NCI-H82 treated with DMSO at 0.1 percent for 48 hours (cell line): ENCODE measurements around the gene ARPC1A.
"Not testable (repeated sequence)": the region's sequence is repeated elsewhere in the genome, so short reads cannot be mapped to it uniquely, and the experiment has no call there.

Source experiments
- DNase-seq: peaks from one replicate; lab custom pipeline; 2025; ENCODE audit not compliant: unreplicated experiment; lab: John Stamatoyannopoulos, UW

ARPC1A gene

GRCh38 chr7:99320371-99320770, 5.3 kb upstream of the ARPC1A start:
- no peak for DNase-seq

DNA sequence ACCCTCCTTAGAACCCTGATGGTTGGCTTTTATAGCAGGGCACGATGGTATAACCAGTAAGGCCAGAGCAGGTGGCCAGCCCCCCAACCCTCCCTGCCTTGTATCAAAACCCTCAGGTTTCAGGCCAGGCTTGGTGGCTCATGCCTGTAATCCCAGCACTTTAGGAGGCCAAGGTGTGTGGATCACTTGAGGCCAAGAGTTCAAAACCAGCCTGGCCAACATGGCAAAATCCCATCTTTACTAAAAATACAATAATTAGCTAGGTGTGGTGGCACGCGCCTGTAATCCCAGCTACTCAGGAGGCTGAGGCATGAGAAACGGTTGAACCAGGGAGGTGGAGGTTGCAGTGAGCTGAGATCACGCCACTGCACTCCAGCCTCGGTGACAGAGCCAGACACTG, 3.0 kb upstream of the ARPC1A start:
- not testable (repeated sequence) for DNase-seq

GRCh38 chr7:99324559-99324958, 1.1 kb upstream of the ARPC1A start:
- DNase-seq, result no peak

GRCh38 chr7:99325001-99325493, 651 bp upstream of the ARPC1A start:
- DNase-seq, result no peak

DNA sequence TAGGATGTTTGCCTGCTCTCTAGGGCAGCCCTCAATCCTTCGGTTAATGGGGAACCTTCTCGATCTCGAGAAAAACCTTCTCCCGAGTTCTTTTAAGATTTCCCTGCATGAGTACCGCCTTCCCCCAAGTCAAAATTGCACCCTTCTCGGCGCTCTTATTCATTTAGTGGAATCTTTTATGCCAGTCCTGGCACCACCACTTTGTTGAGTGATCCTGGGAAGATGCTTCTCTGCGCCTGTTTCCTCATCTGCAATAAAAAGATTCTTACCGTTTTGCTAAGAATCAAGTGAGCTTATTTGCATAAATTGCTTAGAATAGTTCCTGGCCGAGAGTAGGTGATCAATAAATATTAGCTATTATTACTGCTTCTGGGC, 697 bp downstream of the ARPC1A start:
- DNase-seq, result no peak

GRCh38 chr7:99330314-99330961, 4.7 kb downstream of the ARPC1A start:
- not testable (repeated sequence) for DNase-seq

DNA sequence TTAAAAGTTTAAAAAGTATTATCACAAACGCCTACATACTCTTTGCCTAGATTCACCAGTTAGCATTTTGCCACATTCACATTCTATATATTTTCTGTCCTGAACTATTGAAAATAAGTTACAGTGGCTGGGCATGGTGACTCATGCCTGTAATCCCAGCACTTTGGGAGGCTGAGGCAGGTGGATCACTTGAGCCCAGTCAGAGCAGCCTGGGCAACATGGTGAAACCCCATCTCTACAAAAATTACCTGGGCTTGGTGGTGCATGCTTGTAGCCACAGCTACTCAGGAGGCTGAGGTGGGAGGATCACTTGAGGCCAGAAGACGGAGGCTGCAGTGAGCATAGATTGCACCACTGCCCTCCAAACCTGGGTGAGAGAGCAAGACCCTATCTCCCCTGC, 5.3 kb downstream of the ARPC1A start:
- DNase-seq, result no peak

DNA sequence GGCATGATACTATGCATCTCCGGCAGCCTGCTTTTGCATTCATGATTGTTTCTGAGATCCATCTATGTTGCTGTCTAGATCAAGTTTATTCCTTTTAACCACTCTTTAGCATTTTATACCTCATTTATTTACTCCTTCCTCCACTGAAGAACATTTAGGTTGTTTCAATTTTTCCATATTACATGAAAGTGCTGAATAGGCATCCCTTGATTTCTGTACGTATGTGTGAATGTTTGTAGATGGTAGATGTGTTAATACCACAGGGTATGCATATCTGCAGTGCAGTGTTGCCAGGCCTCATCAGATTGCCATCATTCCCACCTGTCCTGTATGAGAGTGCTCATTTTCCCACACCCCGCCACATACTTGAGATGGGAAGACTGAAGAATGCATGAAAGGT, 13.9 kb downstream of the ARPC1A start:
- DNase-seq, result no peak

DNA sequence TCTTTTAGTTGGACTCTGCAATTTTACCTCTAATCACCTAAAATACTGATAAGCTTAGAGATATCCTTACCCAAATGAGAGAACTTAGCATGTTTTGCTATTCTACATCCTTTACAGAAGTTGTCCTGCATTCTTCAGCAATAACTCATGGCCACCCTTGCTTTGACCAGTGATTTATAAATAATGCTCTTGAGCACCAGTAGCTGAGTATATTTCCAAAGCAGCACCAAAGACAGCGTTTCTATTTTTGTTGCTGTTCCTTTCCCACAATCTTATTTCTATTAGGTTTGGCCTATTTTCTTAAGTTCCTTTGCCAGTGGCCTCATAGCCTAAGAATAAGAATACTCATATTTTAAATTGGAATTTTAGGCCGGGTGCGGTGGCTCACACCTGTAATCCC, 15.0 kb downstream of the ARPC1A start:
- DNase-seq, result no peak

- DNase-seq, result no peak
These were observed 18.5 kb downstream of the ARPC1A start for GRCh38 chr7:99344061-99344647.

DNA sequence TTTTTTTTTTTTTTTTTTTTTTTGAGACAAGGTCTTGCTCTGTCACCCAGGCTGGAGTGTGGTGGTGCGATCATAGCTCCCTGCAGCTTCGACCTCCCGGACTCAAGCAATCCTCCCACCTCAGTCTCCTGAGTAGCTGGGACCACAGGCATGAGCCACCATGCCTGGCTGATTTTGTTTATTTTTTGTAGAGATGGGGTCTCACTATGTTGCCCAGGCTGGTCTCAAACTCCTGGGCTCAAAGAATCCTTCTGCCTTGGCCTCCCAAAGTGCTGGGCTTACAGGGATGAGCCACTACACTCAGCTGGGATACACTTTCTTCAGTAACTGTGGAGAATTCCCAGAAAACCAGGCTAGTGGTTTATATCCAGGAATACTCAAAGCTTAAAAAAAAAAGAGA, 24.9 kb downstream of the ARPC1A start:
- not testable (repeated sequence) for DNase-seq

GRCh38 chr7:99352247-99352646, 26.5 kb downstream of the ARPC1A start:
- no peak for DNase-seq

DNA sequence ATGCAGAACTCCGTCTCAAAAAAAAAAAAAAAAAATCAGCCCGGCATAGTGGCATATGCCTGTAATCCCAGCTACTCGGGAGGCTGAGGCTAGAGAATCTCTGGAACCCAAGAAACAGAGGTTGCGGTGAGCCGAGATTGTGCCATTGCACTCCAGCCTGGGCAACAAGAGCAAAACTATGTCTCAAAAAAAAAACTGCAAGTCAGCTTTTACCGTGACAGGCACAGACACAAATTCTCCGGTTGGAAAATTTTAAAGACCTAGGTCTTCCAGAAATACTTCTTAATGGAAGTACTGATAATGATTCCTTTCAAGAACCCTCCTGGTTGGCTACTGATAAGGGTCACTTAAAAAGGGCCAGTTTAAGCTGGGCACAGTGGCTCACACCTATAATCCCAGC, 29.4 kb downstream of the ARPC1A start:
- DNase-seq, result no peak

DNA sequence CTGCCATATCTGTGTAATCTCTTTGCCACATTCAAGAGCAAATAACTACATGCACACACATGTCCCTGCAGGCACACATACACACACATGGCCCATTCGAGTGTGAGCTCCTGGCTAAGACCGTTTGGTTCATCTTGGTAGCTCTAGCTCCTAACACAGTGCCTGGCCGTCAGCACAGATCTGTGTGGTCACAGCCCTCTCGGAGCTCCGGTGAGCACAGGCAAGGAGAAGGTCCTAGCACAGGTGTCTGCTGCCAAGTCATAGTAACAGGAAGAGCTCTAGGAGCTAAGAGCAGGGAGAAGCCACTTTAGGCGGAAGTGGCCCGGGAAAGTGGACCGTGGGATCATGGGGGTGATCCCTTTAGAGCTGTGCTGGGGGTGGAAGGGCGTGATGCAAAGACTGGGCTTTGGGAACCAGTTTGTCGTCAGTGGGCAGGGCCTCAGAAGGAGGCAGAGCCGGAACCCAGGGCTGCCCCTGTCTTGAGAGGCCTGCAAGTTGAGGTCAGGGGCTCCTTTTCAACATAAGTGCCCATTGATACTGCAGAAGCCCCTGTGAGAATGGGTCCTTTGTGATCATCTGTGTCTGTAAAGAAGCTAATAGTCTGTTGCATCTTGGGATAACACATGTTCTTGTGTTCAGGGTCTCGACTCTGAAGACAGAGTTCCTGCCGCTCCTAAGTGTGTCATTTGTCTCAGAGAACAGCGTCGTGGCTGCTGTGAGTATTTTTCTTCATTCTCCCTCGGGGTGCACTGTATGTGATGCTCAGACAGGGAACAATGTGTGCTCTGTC, 32.2 kb downstream of the ARPC1A start:
- no peak for DNase-seq

DNA sequence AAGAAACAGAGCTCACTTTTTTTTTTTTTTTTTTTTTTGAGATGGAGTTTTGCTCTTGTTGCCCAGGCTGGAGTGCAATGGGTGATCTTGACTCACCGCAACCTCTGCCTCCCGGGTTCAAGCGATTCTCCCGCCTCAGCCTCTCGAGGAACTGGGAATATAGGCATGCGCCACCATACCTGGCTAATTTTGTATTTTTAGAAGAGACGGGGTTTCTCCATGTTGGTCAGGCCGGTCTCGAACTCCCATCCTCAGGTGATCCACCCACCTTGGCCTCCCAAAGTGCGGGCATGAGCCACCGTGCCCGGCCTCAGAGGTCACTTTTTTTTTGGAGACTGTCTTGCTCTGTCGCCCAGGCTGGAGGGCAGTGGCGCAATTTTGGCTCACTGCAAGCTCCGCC, 32.8 kb downstream of the ARPC1A start:
- not testable (repeated sequence) for DNase-seq

GRCh38 chr7:99359465-99360154, 33.9 kb downstream of the ARPC1A start:
- DNase-seq, result no peak

DNA sequence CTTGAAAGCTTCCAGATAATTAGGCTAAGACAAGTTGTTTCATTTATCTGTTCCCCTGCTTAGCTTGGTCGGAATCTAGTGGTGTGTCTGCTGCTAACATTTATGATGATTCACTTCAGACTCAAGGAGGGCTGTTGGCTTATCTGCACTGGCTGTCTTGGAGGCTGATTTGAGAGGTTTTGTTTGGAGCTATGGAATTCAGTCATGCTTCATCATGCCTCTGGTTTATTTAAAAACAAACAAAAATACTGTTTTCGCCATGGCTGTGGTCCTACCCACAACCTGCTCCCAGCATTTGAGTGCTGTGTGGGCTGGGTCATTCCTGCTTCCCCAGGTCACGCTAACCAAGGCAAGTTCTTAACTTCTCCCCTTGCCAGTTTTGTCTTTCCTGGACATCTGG, 37.1 kb downstream of the ARPC1A start:
- DNase-seq, result no peak

DNA sequence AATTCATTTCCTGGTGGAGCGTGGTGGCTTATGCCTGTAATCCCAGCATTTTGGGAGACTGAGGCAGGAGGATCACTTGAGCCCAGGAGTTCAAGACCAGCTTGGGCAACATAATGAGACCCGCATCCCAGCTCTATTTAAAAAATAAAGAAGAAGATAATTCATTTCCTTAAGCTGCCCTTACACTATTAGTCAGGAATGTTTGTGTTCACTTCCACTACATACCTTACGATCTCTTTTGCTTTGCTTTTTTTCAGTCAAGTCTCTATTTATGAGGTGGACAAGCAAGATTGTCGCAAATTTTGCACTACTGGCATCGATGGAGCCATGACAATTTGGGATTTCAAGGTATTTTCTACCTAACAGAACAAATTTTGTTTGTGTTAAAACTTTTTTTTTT, 37.6 kb downstream of the ARPC1A start:
- DNase-seq, result no peak

GRCh38 chr7:99365318-99366141, 39.8 kb downstream of the ARPC1A start:
- DNase-seq, result no peak

DNA sequence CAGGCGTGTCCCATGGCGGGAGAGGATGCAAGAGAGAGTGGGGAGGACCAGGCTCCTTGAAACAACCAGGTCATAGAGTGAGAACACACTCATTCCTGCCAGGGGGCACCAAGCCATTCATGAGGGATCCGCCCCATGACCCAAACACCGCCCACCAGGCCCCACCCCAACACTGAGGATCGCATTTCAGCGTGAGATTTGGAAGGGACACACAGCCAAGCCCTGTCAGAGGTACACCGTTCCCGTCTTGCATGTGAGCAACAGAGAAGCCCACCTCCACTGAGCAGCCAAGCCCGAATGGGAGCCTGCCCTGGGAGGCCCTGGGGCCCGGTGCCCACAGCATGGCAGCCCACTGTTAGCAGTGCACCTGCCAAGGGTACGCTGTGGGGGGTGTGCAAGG, 40.9 kb downstream of the ARPC1A start:
- no peak for DNase-seq
